ENCODE measurements around the gene TMEM272.

TMEM272 gene, protein sequence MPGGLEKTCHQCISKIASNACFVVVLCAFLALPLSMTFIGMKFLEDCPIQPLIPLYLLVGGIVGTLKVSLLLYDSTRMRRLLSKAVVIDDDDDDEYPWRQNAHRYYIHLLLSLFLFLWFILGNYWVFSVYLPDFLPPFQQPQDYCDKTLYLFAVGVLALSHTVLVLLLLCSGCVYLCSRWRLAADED

GRCh38 chr13:51844862-51845573 lies at the start of gene TMEM272:
Gene TMEM272 (minus strand): TSS chr13:51845177. CDS start chr13:51838530, 6,647 bp downstream.
- H3K27me3 Mint-ChIP-seq, result peaks cover 8% of the 10 kb centered on the region
- peaks cover 21% of the 10 kb centered on the region for H3K4me1 Mint-ChIP-seq
- H3K4me3 Mint-ChIP-seq, result peak within 1 kb of the TSS; percentile 55 to 74
- peak; percentile 60 to 62 for DNase-seq
- no peaks in the 10 kb centered on the region for H3K9me3 Mint-ChIP-seq
- ATAC-seq, result peak; percentile 73
- no peak within 1 kb of the TSS for H3K27ac Mint-ChIP-seq

DNA sequence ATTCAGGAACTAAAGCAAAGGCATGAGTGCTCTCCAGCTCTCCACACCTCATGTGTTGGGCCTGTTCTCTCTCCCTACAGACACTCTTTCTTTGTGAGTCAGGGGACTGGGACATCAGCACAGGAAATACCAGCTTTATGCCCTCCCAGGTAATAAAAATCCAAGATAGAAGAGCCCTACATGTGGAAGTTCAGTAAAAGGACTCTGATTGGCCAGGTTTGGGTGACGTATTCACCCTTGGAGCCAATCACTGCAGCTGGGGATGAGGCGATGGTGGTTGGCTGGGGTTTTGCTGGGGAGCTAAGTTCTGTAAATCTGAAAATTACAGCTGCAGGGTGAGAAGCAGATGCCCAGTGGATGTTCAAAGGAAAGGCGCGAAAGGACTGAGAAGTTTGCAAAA lies 49.3 kb upstream of the TMEM272 start:
- Mint-ChIP-seq H3K4me3 (no peak overlapping the region), H3K4me1 (peaks cover 8% of the 10 kb centered on the region), H3K9me3 (no peaks in the 10 kb centered on the region), H3K27ac (no peak overlapping the region), H3K27me3 (peaks cover 39% of the 10 kb centered on the region)
- ATAC-seq (no peak), DNase-seq (no peak)

GRCh38 chr13:51892657-51893056 lies 47.7 kb upstream of the TMEM272 start:
- Mint-ChIP-seq H3K4me3 (no peak overlapping the region), H3K27me3 (peaks cover 39% of the 10 kb centered on the region), H3K4me1 (peaks cover 8% of the 10 kb centered on the region), H3K9me3 (no peaks in the 10 kb centered on the region), H3K27ac (no peak overlapping the region)
- ATAC-seq (no peak), DNase-seq (no peak)

- Mint-ChIP-seq H3K27me3 (peaks cover 12% of the 10 kb centered on the region), H3K9me3 (peaks cover 0 to 13% of the 10 kb centered on the region in 2 donors)
Measured at GRCh38 chr13:51887468-51887867, 42.5 kb upstream of the TMEM272 start.

DNA sequence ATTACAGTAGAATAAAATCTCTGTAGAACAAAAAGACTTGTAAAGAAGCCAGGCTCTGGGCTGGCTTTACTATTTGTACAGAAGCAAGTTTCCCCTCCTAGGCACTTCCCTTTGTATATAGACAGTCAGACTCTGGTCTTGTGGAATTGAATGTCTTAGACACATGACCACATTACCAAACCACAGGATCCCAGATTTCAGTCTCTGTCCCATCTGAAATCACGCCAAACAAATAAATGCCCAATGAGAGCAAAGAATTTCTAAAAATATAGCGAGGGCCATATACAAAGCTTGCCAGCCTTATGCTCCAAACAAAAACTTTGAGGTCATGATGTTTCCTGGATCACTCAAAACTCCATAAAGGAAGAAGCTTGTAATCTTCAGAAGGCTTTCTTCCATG lies 40.7 kb upstream of the TMEM272 start:
- ATAC-seq, result no peak
- no peak overlapping the region for H3K4me3 Mint-ChIP-seq
- H3K27ac Mint-ChIP-seq, result no peak overlapping the region
- H3K9me3 Mint-ChIP-seq, result peaks cover 11 to 26% of the 10 kb centered on the region in 2 donors
- H3K27me3 Mint-ChIP-seq, result no peaks in the 10 kb centered on the region
- no peak for DNase-seq
- H3K4me1 Mint-ChIP-seq, result no peaks in the 10 kb centered on the region

More at GRCh38 chr13:51887468-51887867, 42.5 kb upstream of the TMEM272 start:
- no peak overlapping the region for H3K27ac Mint-ChIP-seq
- no peaks in the 10 kb centered on the region for H3K4me1 Mint-ChIP-seq
- ATAC-seq, result no peak
- H3K4me3 Mint-ChIP-seq, result no peak overlapping the region
- DNase-seq, result no peak

- ATAC-seq (no peak), DNase-seq (no peak)
- Mint-ChIP-seq H3K4me3 (no peak overlapping the region), H3K9me3 (peaks cover 11 to 28% of the 10 kb centered on the region in 2 donors), H3K27me3 (peaks cover 5% of the 10 kb centered on the region), H3K27ac (no peak overlapping the region), H3K4me1 (peaks cover 7% of the 10 kb centered on the region)
Measured at GRCh38 chr13:51883226-51883600, 38.2 kb upstream of the TMEM272 start.

GRCh38 chr13:51882570-51883225 lies 37.7 kb upstream of the TMEM272 start:
- H3K27me3 Mint-ChIP-seq, result peaks cover 5% of the 10 kb centered on the region
- no peak overlapping the region for H3K4me3 Mint-ChIP-seq
- ATAC-seq, result no peak
- peaks cover 11 to 28% of the 10 kb centered on the region in 2 donors for H3K9me3 Mint-ChIP-seq
- DNase-seq, result no peak
- peaks cover 7% of the 10 kb centered on the region for H3K4me1 Mint-ChIP-seq
- H3K27ac Mint-ChIP-seq, result no peak overlapping the region

DNA sequence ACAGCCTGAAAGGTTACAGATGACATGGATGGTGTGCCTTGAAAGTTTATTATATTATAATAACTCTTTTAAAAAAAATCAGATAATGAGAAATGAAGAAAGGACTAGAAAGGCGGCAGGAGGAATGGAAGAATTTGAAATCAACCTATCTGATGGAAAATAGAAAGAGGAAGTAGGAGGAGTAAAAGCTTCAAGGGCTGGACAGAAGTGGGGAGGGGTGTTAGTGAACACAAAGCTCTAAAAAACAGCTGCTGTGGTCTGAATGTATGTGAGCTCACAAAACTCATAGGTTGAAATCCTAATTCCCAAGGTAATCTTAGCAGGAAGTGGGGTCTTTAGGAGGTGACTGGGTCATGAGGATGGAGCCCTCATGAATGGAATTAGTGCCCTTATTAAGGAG lies 36.3 kb upstream of the TMEM272 start:
- Mint-ChIP-seq H3K4me1 (peaks cover 7% of the 10 kb centered on the region), H3K9me3 (peaks cover 11 to 28% of the 10 kb centered on the region in 2 donors), H3K27ac (no peak overlapping the region), H3K4me3 (no peak overlapping the region), H3K27me3 (peaks cover 7% of the 10 kb centered on the region)
- no peak for ATAC-seq
- no peak for DNase-seq

- peaks cover 11 to 28% of the 10 kb centered on the region in 2 donors for H3K9me3 Mint-ChIP-seq
- peaks cover 7% of the 10 kb centered on the region for H3K4me1 Mint-ChIP-seq
- no peak overlapping the region for H3K27ac Mint-ChIP-seq
- ATAC-seq, result peak; percentile 76
- no peak for DNase-seq
- H3K27me3 Mint-ChIP-seq, result peaks cover 15% of the 10 kb centered on the region
- no peak overlapping the region for H3K4me3 Mint-ChIP-seq
Measured at GRCh38 chr13:51879133-51879532, 34.2 kb upstream of the TMEM272 start.

GRCh38 chr13:51874651-51875050 lies 29.7 kb upstream of the TMEM272 start:
- H3K4me1 Mint-ChIP-seq, result peaks cover 12% of the 10 kb centered on the region
- no peaks in the 10 kb centered on the region for H3K9me3 Mint-ChIP-seq
- DNase-seq (no peak), ATAC-seq (no peak)
- H3K27ac Mint-ChIP-seq, result no peak overlapping the region
- peaks cover 15% of the 10 kb centered on the region for H3K27me3 Mint-ChIP-seq
- no peak overlapping the region for H3K4me3 Mint-ChIP-seq

DNA sequence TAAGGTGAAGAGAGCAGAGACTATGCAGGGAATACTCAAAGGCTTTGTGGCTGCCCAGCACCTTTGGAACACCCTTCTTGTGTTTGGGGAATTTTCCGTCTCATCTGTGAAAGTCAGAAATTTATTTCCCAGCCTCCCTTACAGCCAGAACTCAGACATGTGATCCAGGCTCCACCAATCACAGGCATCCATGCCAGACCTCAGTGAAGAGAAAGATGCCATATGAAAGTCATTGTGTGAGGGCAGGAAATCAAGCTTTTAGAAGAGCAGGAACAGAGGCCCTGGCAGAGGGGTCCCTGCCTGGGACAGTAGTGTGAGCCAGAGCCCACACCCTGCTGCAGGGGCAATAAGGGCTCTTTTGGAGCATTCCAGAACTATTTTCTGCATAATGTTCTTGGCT lies 28.9 kb upstream of the TMEM272 start:
- H3K9me3 Mint-ChIP-seq, result no peaks in the 10 kb centered on the region
- DNase-seq (no peak), ATAC-seq (no peak)
- H3K4me3 Mint-ChIP-seq, result no peak overlapping the region
- H3K4me1 Mint-ChIP-seq, result peaks cover 5% of the 10 kb centered on the region
- H3K27me3 Mint-ChIP-seq, result peaks cover 10% of the 10 kb centered on the region
- no peak overlapping the region for H3K27ac Mint-ChIP-seq

GRCh38 chr13:51873117-51873798 lies 28.3 kb upstream of the TMEM272 start:
- Mint-ChIP-seq H3K4me3 (no peak overlapping the region), H3K9me3 (no peaks in the 10 kb centered on the region), H3K27me3 (peaks cover 10% of the 10 kb centered on the region), H3K4me1 (peaks cover 5% of the 10 kb centered on the region), H3K27ac (no peak overlapping the region)
- DNase-seq (no peak), ATAC-seq (no peak)

- Mint-ChIP-seq H3K4me1 (peaks cover 5% of the 10 kb centered on the region), H3K27me3 (peaks cover 8% of the 10 kb centered on the region), H3K9me3 (no peaks in the 10 kb centered on the region), H3K27ac (no peak overlapping the region), H3K4me3 (no peak overlapping the region)
- ATAC-seq (no peak), DNase-seq (no peak)
Measured at GRCh38 chr13:51870616-51871015, 25.6 kb upstream of the TMEM272 start.

DNA sequence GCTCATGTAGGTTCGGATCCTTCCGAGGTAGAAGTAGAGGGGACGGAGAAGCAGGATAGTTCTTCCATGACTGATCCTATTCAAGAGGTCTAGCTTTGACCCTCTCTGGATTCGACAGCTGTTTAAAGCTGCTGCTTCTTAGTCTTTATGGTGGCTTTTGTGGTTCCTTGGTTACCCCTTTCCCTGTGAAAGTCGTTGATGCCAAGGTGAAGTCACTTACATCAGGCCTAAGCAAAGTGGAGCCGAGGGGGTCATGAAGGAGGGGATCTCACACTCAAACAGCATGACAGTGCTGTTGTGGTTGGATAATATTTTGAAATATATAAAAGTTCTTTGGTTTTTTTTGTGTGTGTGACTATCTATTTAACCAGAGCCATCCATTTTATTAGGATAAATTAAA lies 24.9 kb upstream of the TMEM272 start:
- Mint-ChIP-seq H3K27ac (no peak overlapping the region), H3K27me3 (peaks cover 7% of the 10 kb centered on the region), H3K4me1 (peaks cover 5% of the 10 kb centered on the region), H3K4me3 (no peak overlapping the region), H3K9me3 (no peaks in the 10 kb centered on the region)
- ATAC-seq, result no peak
- DNase-seq, result no peak

- Mint-ChIP-seq H3K27me3 (peaks cover 7% of the 10 kb centered on the region), H3K4me3 (no peak overlapping the region), H3K27ac (no peak overlapping the region), H3K9me3 (no peaks in the 10 kb centered on the region), H3K4me1 (peaks cover 16% of the 10 kb centered on the region)
- no peak for DNase-seq
- no peak for ATAC-seq
Measured at GRCh38 chr13:51867062-51867461, 22.1 kb upstream of the TMEM272 start.

- no peak for ATAC-seq
- Mint-ChIP-seq H3K4me1 (peaks cover 26% of the 10 kb centered on the region), H3K27me3 (peaks cover 7% of the 10 kb centered on the region), H3K4me3 (no peak overlapping the region), H3K9me3 (no peaks in the 10 kb centered on the region), H3K27ac (no peak overlapping the region)
- no peak for DNase-seq
Measured at GRCh38 chr13:51865838-51866237, 20.9 kb upstream of the TMEM272 start.
